Hematopoietic multipotent progenitor cell treated with erythropoietin and hydrocortisone succinate and interleukin-3 and kit ligand, for 15 days (in vitro differentiated cells): ENCODE measurements around the gene SELENOO.
"Not testable (repeated sequence)": the region's sequence is repeated elsewhere in the genome, so short reads cannot be mapped to it uniquely, and the experiment has no call there.

Experiments used
- DNase-seq: peaks from one replicate; pipeline ENCODE4 v3.0.0-alpha.2; 2015; ENCODE audit warnings: low spot score

The SELENOO gene, protein sequence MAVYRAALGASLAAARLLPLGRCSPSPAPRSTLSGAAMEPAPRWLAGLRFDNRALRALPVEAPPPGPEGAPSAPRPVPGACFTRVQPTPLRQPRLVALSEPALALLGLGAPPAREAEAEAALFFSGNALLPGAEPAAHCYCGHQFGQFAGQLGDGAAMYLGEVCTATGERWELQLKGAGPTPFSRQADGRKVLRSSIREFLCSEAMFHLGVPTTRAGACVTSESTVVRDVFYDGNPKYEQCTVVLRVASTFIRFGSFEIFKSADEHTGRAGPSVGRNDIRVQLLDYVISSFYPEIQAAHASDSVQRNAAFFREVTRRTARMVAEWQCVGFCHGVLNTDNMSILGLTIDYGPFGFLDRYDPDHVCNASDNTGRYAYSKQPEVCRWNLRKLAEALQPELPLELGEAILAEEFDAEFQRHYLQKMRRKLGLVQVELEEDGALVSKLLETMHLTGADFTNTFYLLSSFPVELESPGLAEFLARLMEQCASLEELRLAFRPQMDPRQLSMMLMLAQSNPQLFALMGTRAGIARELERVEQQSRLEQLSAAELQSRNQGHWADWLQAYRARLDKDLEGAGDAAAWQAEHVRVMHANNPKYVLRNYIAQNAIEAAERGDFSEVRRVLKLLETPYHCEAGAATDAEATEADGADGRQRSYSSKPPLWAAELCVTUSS

DNA sequence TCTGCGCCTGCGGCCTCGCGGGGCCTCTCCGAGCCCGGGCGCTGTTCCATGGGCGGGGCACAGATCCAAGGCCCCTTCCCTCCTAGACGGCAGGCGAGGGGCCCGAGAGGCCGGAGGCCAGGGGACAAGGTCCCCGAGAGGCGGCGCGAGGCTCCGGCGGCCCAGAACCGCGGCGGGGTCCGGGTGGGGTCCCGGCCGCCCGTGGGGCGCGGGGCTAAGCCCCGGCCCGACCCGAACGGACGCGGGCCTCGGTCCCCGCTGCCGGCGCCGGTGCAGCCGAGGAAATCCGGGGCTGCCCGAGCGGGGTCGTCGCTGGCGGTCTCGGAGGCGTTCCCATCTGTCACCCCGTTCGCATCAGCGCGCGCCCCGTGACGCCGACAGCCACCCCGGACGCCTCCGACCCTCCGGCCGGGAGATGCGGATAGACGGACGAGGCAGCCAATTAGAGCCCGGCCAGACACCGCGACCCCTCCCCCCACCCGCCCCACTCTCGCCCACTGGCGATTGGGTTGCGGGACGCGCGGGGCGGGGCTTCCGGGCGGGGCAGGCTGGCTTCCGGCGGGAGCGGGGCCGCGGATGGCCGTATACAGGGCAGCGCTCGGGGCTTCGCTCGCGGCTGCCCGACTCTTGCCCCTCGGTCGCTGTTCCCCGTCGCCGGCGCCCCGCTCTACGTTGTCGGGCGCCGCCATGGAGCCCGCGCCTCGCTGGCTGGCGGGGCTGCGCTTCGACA, at the start of gene SELENOO:
TSS of gene SELENOO (plus strand) at position 551 of the 730 bp plus-strand sequence. CDS start at position 577, 26 bp downstream.
- peak; percentile 81 for DNase-seq

DNA sequence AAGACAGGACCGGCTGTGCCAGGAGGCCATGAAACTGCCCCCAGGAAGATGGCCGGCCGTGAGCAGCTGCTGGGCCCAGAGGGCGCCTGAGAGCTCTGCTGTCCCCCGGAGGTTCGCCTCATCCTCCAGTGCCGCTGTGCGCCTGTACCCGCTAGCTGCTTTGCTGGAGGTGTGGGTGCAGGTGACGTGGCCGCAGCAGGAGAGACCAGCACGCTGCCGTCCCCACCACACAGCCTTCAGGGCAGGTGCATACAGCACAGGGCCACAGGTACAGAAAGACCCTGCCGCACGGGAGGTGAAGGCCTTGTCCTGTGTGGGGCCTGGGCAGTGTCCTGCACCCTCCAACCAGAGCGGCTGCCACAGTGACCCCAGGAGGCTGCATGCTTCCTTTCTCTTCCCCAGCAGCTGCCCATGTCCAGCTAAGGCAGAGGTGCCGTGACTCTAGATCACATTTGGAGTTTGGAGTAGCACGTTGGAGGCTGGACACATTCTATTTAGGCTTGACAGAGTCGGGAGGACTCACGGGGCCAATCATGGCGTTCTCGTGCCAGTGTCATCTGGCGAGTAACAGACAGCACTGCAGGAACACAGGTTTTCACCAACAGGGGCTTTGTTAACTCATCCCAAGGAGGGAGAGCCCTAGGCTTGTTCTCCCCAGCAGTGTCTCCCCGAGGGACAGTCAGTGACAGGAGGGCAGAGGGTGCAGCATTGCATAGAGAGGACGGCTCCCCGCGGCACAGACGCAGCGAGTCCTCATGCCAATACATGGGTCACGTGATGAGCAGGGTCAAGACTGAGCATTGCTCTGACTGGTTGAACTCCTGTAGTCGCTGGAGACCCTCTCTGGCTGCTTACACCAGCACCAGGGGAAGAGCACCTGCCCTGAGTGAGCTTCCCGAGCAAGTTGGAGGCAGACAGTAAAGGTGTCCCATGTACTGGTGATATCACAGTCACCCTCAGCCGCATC, 49.0 kb upstream of the SELENOO start:
- DNase-seq: no peak

DNA sequence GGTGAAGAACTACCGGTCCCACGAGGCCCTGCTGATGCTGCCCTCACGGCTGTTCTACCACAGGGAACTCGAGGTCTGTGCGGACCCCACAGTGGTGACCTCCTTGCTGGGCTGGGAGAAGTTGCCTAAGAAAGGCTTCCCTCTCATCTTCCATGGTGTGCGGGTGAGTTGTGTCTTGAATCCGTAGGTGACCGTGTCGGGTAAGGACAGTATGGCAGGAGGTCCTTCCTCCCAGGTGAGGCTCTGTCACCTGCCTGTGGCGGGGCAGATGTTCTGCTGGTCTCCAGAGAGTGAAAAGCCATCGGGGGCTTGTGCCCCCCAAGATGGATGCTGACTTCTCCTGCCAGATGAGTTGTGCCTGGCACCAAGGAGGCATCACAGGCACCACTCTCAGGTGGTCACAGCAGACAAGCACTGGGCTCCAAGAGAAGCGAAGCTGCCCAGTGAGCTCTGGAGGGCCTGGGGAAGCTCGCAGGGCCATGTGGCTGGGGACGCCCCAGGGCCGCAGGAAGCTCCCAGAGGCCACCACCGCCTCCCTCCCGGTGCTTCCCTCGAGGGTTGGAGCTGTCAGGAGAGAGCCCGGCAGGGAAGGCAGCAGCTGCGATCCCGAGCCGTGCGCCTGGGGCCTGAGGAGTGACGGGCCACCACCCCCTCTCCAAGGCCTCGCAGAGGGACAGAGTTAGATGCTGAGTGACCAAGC, 47.6 kb upstream of the SELENOO start:
- no peak for DNase-seq

GRCh38 chr22:50153756-50154140, 47.1 kb upstream of the SELENOO start:
- no peak for DNase-seq

DNA sequence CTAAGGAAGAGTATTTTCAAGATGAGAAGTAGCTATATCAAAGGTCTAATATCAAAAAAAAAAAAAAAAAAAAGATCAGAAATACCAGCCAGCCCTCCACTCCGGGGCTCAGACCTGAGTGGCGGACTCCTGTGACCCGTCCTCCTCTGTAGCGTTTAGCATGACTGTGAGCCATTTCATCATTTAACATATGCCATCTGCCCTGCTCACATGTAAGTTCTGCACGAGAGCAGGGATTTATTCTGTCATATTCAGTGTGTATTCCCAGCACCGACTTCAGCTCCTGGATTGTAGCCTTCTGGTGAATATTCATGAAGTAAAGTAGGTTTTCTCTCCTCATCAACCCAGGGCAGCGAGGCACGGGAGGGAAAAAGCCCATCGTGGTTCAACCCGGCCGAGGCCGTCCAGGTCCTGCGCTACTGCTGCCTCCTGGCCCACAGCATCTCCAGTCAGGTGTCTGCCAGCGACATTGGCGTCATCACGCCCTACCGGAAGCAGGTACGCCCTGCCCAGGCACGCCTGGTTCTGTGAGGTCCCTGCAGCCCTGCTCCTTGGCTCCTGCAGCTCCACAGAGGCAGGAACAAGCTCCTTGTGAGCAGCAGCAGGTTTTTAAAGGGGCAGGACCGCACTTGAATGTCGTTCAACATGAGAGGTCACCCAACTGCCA, 43.0 kb upstream of the SELENOO start:
- DNase-seq: no peak

DNA sequence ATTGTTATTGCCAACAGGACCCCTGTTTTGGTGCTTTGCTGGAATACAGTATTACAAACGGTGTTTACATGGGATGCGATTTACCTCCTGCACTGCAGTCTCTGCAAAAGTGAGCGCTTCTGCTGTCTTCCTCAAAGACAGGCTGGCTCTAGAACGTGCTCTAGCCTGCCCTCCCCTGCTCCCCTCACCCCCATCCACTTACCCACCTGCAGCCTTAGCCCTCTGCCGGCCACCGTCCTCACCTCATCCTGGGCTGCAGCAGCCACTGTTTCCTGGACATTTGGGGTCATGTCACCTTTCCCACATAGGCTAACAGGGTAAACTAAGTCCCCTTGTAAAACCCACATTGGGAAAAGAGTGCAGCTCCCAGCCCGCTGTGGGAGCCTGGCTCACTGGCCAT, 39.9 kb upstream of the SELENOO start:
- no peak for DNase-seq

DNA sequence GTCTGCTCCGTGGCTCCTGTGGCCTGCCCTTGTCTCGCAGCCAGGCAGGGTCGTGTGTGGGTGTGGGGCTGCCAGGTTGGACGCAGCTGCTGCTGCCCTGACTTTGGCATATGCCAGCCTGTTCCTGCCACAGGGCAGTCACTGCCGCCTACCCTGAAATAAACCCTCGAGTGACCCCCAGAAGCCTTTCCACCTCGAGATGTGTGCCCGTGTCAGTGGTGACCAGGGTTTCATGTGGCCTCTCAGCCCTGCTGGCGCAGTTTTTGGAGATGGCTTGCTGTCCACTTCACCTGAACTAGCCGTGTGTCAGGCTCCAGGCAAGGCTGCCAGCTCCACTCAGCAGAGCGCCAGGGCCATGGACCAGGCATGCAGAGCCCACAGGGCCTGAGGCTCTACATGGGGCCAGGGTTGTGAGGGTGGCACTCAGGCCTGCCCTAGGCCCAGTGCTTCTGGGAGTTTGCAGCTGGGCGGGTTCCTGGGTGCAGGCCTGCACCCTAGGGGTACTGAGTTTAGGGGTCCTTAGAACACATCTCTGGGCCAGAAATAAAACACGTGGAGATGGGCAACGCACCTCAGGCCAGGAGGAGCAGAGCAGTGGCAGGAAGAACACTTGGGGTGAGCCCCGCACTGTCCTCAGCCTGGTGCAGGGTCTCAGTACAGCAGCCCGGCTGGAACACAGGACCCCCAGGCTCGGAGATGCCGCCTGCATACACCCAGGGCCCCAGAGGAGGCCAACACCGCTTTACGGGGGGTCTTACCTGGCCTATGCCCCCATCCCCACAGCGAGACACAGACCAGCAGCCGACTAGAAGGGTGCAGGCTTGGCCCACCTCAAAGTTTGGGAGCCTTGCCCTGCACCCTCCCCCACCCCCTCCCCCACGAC, 39.1 kb upstream of the SELENOO start:
- DNase-seq: no peak

- no peak for DNase-seq
These were observed 38.3 kb upstream of the SELENOO start for GRCh38 chr22:50162391-50162956.

- DNase-seq: no peak
These were observed 35.2 kb upstream of the SELENOO start for GRCh38 chr22:50165436-50166123.

DNA sequence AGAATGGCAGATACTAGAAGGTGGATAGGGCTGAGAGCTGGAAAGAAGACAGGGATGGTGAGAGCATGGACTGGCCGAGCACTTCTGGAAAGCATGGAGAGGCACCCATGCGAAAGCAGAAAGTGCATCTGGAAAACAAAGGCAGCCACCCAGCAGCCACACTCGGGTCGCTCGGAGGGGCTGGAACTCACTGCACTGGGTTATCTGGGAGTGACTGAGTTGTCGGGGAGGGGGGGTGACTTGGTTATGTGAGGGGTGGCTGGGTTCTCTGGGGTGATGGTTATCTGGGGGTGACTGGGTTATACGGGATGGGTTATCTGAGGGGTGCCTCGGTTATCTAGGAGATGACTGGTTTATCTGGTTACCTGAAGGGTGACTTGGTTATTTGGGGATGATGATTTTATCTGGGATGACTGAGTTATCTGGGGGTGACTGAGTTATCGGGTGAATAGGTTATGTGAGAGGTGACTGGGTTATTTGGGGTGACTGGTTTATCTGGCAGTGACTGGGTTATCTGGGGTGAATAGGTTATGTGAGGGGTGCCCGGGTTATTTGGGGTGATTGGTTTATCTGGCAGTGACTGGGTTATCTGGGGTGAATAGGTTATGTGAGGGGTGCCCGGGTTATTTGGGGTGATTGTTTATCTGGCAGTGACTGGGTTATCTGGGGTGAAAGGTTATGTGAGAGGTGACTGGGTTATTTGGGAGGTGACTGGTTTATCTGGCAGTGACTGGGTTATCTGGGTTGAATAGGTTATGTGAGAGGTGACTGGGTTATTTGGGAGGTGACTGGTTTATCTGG, 32.9 kb upstream of the SELENOO start:
- DNase-seq: no peak

DNA sequence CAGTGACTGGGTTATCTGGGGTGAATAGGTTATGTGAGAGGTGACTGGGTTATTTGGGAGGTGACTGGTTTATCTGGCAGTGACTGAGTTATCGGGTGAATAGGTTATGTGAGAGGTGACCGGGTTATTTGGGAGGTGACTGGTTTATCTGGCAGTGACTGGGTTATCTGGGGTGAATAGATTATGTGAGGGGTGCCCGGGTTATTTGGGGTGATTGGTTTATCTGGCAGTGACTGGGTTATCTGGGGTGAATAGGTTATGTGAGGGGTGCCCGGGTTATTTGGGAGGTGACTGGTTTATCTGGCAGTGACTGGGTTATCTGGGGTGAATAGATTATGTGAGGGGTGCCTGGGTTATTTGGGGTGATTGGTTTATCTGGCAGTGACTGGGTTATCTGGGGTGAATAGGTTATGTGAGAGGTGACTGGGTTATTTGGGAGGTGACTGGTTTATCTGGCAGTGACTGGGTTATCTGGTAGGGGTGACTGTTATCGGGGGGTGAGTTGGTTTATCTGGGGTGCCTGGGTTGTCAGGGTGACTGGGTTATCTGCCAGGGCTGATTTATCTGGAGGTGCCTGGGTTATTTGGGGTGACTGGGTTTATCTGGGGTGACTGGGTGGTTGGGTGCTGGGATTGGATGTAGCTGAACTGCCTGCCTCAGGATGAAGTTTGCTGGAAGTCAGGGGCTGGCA, 32.2 kb upstream of the SELENOO start:
- DNase-seq: not testable (repeated sequence)

- no peak for DNase-seq
These were observed 31.5 kb upstream of the SELENOO start for GRCh38 chr22:50169181-50169759.

DNA sequence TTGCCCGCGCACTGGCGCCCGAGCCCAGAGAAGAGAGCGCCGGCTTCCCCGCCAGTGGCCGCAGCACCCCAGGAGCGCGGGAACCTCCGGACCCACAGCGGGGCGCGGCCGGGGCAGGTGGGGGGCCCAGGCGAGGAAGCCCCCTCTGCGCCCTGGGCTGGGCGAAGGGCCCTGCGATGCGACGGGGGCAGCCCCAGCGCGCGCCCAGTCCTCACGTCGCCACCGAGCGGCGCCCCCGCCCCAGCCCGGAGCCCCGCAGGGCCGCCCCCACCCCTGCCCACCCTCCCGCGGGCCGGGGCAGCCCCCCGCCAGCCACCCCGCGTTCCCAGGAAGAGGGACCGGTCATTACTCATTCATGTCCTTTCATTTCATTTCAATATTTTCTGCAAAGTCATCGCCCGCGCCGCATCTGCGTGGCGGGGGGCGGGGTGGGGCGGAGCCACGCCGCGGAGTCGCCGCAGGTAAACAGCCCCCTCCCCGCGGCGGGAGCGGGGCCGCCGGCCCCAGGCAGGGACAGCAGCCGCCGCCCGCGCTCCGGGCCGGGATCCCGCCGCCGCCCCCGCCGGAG, 31.0 kb upstream of the SELENOO start:
- DNase-seq: peak; percentile 25

- DNase-seq: no peak
These were observed 30.1 kb upstream of the SELENOO start, which contains the start of gene PANX2 for GRCh38 chr22:50170453-50171318. PANX2 (plus strand) TSS chr22:50170731; CDS start chr22:50170731, 0 bp downstream.

DNA sequence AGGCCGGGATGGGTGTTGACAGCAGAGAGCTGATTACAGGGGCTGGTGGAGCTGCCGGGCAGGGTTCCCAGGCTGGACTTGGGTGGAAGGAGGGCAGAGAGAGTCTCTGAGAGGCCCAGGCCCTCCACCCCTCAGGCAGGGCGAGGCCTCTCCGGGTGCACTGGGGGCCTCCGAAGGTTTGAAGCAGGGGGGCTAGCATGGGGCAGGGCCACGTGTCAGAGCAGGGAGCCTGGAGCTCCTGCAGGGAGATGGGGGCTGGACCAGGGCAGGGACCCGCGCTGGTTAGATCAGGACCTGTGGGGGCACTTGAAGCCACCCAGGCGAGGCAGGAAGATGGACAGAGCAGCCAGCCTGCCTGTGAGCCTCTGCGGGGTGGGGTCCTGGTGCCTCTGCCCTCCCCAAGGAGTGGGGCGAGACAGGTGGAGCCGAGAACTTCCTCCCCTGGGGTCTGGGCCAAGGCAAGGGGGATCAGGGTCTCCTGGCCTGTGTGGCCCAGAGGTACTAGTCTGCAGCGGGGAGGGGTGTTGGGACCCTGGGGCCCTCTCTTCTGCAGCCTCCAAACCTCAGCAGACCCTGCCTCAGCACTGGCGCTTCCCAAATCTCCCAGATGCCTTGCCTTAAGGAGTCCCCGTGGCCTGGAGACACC, 29.4 kb upstream of the SELENOO start:
- no peak for DNase-seq
